IPS DF 19.7 (cell line): ENCODE results near the gene DGKI.
"Not testable (repeated sequence)": the region's sequence is repeated elsewhere in the genome, so short reads cannot be mapped to it uniquely, and the experiment has no call there.

Experiments
- DNase-seq: peaks from one replicate; pipeline ENCODE4 v3.0.0-alpha.2; 2013; ENCODE audit warnings: low read depth, low spot score

DGKI gene

DNA sequence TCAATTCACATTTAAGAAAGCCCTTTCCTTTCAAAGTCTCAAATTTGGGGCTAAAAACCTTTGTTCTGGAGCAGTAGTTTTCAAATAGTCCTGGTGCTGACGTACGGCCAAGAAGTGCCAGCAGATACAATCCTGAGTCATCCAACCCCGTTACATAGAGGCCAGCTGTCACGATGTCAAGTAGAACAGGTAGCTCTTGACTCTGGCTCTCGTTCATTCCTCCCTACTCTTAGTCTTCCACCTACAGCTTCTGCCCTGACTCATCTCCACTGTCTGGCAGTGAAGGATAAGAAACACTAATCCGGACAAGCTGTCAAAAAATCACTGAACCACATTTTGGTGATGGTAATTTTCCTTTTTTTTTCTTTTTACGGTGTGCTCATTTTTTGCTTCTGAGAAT lies 370.8 kb downstream of the DGKI start:
- no peak for DNase-seq

DNA sequence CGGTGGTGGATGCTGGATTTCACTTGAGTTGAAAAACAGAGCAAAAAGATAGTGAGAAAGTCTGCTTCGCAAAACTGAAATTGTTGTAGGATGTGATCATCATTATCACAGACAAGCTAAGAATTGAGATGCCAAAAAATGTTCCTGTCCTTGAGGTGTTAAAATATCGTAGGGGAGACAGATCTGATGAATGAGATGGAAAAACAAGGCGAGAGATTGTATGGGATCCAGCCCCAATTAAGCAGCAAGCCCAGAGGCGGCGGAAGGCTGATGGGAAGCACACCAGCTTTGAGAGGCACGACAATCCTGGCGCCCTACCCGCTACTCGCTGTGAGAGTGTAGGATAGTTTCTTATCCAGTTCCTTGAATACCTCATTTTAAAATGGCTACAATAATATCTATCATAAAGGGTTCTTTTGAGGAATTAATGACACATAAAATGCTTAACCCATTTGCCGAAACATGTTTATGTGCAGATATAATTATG lies 372.2 kb downstream of the DGKI start:
- no peak for DNase-seq

DNA sequence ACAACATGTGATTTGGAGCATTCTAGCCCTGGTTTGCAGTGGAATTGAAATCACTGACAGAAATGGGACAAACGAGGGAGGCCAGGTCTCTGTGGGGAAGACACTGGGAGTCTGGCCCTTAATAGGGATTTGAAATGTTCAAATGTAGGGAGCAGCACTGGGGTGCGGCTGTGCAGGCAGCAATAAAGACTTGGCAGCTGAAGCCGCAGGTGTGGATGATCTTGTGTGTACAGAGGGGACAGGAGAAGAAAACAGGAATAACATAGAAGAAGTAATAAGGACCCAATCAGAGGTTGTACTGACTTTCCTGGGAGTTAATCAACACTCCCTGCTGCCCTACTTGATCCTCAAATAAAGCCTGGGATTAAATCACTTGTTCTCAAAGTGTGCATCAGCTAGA lies 375.6 kb downstream of the DGKI start:
- DNase-seq: no peak

DNA sequence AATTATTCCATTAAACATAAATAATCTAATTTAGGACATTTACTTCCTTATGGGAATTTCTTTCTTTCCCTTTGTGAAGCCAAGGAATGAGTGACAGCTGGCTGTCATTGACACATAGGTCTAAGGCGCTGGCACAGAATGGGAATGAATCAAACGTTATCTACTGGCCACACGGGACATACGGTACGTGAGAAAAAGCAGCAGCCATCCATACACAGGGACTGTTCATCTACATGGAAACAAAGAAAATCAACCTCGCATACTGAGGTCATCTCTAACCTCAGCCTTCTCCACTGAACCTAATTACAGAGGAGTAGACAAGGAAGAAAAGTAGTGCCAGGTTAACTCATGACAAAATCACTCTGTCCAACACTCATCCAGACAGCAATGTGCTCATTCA lies 376.9 kb downstream of the DGKI start:
- no peak for DNase-seq

DNA sequence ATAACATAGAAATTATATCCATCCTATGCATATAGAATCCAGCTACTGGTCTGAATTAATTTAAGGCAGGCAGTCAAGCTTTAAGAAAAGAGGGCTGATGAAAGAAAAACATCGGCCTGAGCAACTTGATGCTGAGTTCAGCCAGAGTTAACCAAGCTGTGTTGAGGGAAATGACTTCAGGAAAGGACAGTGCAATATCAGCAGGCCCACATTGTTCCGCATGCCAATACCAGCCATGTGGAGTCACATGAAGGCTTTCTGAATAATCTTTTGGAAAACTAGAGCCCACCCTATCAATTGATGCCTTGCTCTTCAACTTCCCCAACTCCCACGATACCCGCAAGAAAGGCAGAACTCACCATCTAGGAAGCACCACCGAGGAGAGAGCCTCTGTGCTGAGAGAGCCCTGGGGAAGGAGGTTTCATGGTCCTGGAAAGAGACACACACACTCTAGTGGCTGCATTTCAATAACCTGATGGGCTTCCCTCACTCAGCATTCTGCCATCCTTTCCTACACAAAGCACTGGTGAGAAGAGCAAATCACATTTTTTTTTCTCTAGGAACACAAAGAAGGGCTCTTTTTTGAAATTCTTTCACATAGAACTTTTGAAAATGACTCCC lies 377.5 kb downstream of the DGKI start:
- DNase-seq: no peak

DNA sequence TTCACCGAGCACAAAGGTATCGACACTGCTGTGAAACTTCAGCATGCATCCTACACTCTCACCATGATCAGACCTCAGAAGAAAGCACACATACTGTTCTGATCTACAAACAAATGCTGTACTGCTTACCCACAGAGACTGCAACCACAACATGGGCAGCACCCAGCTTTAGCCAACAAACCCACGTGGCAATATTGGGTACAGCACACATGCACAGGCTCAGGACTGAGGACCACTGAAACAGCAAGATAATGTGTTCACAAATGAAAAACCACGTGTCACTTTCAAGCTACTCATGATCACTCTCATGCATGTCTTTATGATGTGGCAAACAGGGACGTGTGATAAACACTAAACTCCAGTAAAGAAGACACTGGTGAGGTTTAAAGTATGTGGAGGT lies 383.9 kb downstream of the DGKI start:
- DNase-seq: no peak

GRCh38 chr7:137462074-137462715 lies 384.6 kb downstream of the DGKI start:
- DNase-seq: no peak

DNA sequence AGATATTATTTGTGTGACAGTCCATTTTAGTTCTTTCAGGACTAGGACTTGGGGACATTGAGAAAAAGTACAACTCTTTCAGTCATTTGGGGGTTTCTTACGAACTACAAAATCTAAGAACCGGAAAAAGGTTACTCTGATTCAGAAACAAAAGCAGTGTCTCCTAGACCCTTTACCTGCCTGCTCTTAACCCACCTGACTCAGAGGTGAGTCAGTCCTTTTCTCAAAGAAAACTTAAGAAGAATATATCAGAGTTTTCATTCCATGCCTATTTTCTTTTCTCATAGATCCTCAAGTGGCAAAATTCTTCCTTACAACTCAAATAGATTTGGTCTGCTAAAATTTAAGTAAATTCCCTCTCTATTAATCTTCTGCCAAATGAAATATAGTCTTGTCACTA lies 388.4 kb downstream of the DGKI start:
- DNase-seq: no peak

DNA sequence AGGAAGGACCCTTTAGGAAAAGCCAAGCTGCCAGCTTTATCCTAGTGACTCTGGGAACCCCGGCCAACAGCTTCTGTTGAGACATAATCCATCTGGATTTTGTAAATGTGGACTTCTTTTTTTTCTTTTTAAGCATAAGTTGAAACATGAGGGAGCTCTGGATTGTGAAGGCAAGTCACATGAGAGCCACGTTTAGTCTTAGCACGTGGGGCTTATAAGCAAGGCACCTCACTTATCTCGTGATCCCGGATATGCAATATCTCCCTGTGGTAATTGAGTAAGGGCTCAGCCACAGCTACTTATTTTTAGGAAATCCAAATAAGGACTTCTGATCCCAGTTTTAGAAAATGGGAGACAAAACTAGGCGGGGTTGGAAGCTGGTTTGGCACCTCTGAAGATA lies 392.0 kb downstream of the DGKI start:
- no peak for DNase-seq

DNA sequence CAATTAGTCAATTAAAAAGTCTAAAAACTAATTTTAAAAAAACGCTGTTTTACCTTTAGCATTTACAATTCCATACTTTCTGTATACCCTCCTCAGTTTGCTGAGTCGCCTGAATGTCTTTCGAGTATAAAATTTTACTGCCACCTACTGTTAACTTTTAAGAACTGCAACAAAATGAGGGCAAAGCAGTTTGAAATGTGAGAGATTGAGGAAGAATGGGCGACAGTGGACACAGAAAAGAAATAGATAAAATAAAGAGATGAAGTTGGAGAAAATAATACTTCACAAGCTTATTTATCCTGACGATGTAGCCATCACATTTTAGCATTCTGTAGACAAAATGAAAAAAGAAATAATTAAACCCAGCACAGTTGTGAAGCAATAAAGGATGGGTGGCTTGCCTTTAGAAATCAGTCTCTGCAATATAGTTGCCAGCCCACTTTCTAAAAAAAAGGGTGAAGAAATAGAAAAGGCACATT lies 392.5 kb downstream of the DGKI start:
- no peak for DNase-seq

- no peak for DNase-seq
These were observed 393.4 kb downstream of the DGKI start for GRCh38 chr7:137453356-137453755.

DNA sequence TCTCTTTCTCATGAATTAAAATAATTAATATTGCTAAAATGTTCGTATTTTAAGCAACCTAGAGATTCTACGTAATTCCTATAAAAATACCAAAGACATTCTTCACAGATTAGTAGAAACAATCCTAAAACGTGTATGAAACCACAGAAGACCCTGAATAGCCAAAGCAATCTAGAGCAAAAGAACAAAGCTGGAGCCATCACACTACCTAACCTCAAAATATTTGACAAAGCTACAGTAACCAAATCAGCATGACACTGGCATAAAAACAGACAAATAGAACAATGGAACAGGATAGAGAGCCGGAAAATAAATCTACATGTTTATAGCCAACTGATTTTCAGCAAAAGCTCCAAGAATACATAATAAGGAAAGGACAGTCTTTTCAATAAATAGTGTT lies 397.8 kb downstream of the DGKI start:
- no peak for DNase-seq

GRCh38 chr7:137448572-137448971 lies 398.2 kb downstream of the DGKI start:
- DNase-seq: not testable (repeated sequence)

- no peak for DNase-seq
These were observed 400.7 kb downstream of the DGKI start for GRCh38 chr7:137446025-137446424.

DNA sequence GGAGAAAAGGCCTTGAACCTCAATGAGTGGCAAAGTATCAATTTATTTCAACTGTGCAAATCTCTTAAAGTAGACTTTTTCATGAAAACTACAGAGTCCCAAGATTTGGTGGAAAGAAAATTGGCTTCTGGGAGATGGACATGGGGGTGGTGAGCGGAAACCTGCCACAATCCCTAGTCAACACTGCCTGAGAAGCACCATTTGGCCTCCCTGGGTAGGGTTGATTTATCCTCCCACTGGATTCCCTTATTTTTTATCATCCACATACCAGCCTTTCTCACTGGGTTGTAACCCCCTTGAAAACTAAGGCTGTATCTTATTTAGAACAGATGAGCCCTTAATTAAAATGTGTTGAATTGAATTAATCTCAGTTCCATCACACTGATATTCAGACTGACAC lies 401.5 kb downstream of the DGKI start:
- no peak for DNase-seq

DNA sequence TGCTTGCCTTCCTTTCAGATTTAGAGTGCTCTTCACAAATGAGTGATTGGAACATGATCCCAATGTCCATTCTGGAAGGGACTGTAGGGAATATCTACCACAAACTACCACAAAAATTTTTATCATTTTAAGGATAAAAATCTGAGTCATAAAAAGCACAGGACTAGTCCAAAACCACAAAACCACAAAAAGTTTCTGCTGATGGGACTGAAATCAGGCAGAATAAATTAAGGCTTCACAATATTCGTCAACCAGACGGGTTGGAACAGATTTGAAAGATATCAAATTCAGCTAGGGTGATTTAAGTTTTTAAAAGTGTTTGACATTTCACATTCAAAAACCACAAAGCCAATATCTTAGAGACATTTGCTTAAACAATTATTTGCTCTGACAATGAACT lies 403.2 kb downstream of the DGKI start:
- DNase-seq: no peak

- no peak for DNase-seq
These were observed 405.3 kb downstream of the DGKI start for GRCh38 chr7:137441451-137441850.

DNA sequence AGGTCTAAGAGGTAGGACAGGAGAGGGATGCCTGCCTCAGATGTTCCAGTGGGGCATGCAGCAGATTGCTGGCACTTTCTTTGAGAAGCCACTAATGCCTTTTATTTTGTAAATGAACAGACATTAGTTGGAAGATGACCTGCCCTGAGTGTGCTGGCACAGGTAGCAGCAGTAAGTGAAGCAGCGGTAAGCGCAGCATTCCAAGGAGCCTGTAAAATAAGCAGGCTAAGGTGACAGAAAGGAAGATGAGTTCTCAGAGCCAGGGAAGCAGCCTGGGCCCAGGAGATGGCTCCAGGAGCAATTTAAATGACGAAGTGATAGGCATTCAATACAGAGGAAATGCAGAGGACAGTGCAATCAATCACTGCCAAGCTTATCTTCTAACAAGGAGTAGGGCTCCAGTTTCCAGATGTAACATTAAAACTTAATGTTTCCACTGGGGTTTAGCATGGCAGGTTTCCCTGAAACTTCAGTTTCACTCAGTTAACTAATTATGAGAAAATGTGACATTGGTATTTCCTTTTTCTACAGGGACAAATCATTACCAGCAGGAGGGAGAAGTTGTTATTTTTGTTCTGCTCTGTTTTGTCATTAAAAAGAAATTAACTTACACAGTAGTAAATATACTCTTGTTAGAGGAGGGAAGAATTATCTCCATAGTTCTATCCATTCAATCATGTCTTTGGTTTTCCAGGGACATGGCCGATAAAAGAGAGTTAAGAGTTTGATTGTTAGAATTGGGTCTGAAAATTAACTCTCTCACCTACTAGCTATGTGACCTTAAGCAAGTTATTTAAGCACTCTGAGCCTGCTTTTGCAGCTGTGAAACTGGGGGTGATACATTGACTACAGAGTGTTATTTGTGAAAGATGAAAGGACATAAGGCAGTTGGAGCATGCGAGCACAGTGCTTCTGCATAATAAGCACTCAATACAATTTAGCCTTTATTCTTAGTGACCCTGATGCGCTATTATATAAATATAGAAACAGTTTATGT lies 406.6 kb downstream of the DGKI start:
- no peak for DNase-seq

DNA sequence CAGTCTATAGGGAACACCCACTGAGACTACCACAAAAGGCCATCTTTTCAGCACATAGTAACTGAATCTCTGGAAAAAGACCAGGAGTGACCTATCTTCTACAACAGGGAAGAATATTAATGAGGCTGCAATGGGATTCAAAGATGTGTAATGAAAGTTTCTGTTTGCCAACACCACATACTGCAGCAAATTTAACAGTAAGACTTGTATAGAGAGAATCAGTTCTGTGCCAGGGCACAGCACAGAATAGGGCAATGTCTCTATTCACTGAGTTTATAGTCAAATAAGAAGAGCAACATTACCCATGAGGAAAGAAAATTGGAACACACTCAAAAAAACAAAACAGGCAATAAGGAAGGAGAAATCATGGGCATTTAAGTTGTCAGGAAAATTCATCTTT lies 411.8 kb downstream of the DGKI start:
- no peak for DNase-seq

GRCh38 chr7:137434530-137434929 lies 412.2 kb downstream of the DGKI start:
- no peak for DNase-seq

GRCh38 chr7:137423321-137423720 lies 423.5 kb downstream of the DGKI start:
- DNase-seq: no peak

- no peak for DNase-seq
These were observed 425.4 kb downstream of the DGKI start for GRCh38 chr7:137421366-137421765.
